Vagina (tissue), 2 donors: ENCODE results near the gene ADGRL1. TPM values are rescaled to one million over a fixed set of nuclear protein-coding genes. Genes with fewer than 3 reads are reported as not detected.

ENCODE experiments used
- DNase-seq, 2 donors: peaks; one replicate each; pipeline ENCODE4 v3.0.0-alpha.2; 2017; ENCODE audit errors: extremely low spot score in 2 of 2
- H3K27ac ChIP-seq: fragments of 200-600 bp; sonication (generic); one replicate; pipeline ENCODE4 v1.5.1; 2019
- H3K27me3 ChIP-seq: fragments of 200-600 bp; sonication (generic); one replicate; pipeline ENCODE4 v1.5.1; 2019
- H3K36me3 ChIP-seq, 2 donors: fragments of 200-600 bp; sonication (generic); one replicate each; pipeline ENCODE4 v1.5.1; 2017 to 2019
- H3K4me1 ChIP-seq: fragments of 200-600 bp; sonication (generic); one replicate; pipeline ENCODE4 v1.5.1; 2019
- H3K4me3 ChIP-seq, 2 donors: fragments of 200-600 bp; sonication (generic); 1 replicate in 1 of 2; 2 replicates in 1 of 2; pipeline ENCODE4 v1.5.1; 2016 to 2019
- H3K9me3 ChIP-seq: fragments of 200-600 bp; sonication (generic); one replicate; pipeline ENCODE4 v1.5.1; 2019
- POLR2A ChIP-seq, 2 donors: fragments of 450-650 bp; IDR thresholded peaks; one replicate each; pipeline ENCODE4 v1.6.1; 2017; ENCODE audit warnings: antibody characterized with exemption in 2 of 2, mild to moderate bottlenecking in 2 of 2, moderate library complexity in 2 of 2
- POLR2AphosphoS5 ChIP-seq, 2 donors: sonication (generic); formaldehyde crosslinking; IDR thresholded peaks; one replicate each; pipeline ENCODE4 v1.9.0; 2017; ENCODE audit warnings: antibody characterized with exemption in 2 of 2, mild to moderate bottlenecking in 2 of 2, low read depth in 1 of 2; ENCODE audit not compliant: insufficient read depth in 1 of 2
- intact Hi-C: fragments of 100-400 bp; cut with DNase I; formaldehyde crosslinking; loops from one replicate; pipeline ENCODE4 v1.15.1; 2023
- total RNA-seq: library from RNA; depleted of rRNA; stranded (reverse); fragments of >200 nt; gene quantifications from one replicate; pipeline ENCODE4 v1.2.3, GENCODE V29; 2016
- TF ChIP-seq, protein P1 (sequence below), 3 experiments: fragments of 450-650 bp in 2 of 3; fragments of 200-600 bp in 1 of 3; sonication (generic) in 1 of 3; IDR thresholded peaks; one replicate each; pipeline ENCODE4 v1.5.1; 2017 to 2019; ENCODE audit warnings: antibody characterized with exemption in 3 of 3, mild to moderate bottlenecking in 2 of 3, moderate library complexity in 2 of 3

ADGRL1 gene
- total RNA-seq, 1 donor from 2014 or later, result 23.3 TPM

- no peaks in the 10 kb centered on the region for H3K9me3 ChIP-seq
- peak overlapping the region; percentile 7 for H3K27ac ChIP-seq
- H3K27me3 ChIP-seq, result no peaks in the 10 kb centered on the region
- H3K4me3 ChIP-seq, result no peak overlapping the region
- peaks cover 0 to 14% of the 10 kb centered on the region in 2 donors for H3K36me3 ChIP-seq
- intact Hi-C loops, result no loop called here
- no peak for DNase-seq
- peaks cover 19% of the 10 kb centered on the region for H3K4me1 ChIP-seq
- TF ChIP-seq POLR2AphosphoS5 (IDR thresholded peaks at IDR 0.05; ENCODE audit: insufficient read depth in 1 of 2, low read depth in 1 of 2) (no peak), POLR2A (IDR thresholded peaks at IDR 0.05) (no peak)
- TF ChIP-seq, protein P1, sequence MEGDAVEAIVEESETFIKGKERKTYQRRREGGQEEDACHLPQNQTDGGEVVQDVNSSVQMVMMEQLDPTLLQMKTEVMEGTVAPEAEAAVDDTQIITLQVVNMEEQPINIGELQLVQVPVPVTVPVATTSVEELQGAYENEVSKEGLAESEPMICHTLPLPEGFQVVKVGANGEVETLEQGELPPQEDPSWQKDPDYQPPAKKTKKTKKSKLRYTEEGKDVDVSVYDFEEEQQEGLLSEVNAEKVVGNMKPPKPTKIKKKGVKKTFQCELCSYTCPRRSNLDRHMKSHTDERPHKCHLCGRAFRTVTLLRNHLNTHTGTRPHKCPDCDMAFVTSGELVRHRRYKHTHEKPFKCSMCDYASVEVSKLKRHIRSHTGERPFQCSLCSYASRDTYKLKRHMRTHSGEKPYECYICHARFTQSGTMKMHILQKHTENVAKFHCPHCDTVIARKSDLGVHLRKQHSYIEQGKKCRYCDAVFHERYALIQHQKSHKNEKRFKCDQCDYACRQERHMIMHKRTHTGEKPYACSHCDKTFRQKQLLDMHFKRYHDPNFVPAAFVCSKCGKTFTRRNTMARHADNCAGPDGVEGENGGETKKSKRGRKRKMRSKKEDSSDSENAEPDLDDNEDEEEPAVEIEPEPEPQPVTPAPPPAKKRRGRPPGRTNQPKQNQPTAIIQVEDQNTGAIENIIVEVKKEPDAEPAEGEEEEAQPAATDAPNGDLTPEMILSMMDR (IDR thresholded peaks at IDR 0.05), result no peak
Observed at GRCh38 chr19:14165990-14166830, 39.8 kb downstream of the ADGRL1 start.

DNA sequence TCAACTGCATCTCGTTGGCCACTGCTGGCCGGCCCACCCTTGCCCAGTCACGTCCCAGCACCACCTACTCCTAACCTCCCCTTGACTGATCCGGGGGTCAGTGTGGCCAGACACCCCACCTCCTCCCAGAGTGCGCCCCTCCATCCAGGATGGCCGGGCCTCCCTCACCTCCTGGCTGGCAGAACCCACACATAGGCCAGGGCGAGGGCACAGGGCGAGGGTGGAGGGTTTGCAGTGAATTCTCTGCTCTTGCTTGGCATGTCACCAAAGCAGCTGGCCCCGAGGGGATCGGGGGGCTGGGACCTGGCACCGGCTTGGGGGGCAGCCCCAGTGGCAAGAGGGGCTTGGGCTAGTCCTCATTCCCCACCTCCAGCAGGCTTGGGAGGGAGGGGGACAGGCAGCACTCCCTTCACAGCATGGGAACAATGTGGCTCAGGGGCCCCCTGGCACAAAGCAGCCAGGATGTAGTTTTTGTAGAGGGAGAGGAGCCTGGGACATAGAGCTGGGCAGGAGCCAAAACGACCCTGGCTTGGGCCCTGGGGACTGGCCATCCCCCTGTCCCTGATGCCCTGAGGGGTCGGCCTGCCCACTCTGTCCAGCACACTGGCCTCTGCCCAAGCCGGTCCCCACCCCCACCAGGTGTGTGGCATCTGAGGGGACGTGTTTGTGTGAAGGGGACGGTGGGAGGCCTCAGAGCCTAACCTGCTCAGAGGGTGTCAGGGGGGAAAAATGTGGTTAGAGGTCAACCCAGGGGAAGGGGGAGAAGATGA lies 41.1 kb downstream of the ADGRL1 start:
- TF ChIP-seq POLR2AphosphoS5 (IDR thresholded peaks at IDR 0.05; ENCODE audit: insufficient read depth in 1 of 2, low read depth in 1 of 2), result no peak
- no peak overlapping the region for H3K4me3 ChIP-seq
- H3K4me1 ChIP-seq, result peaks cover 19% of the 10 kb centered on the region
- no peaks in the 10 kb centered on the region for H3K9me3 ChIP-seq
- no peaks in the 10 kb centered on the region for H3K27me3 ChIP-seq
- intact Hi-C loops, result no loop called here
- no peak overlapping the region for H3K27ac ChIP-seq
- DNase-seq, result no peak
- peaks cover 0 to 6% of the 10 kb centered on the region in 2 donors for H3K36me3 ChIP-seq

GRCh38 chr19:14164082-14164481 lies 41.9 kb downstream of the ADGRL1 start:
- H3K4me3 ChIP-seq, result no peak overlapping the region
- H3K9me3 ChIP-seq, result no peaks in the 10 kb centered on the region

GRCh38 chr19:14162871-14163297 lies 43.1 kb downstream of the ADGRL1 start:
- Histone ChIP-seq H3K4me1 (peaks cover 16% of the 10 kb centered on the region), H3K4me3 (no peak overlapping the region), H3K27me3 (no peaks in the 10 kb centered on the region), H3K9me3 (no peaks in the 10 kb centered on the region), H3K27ac (no peak overlapping the region), H3K36me3 (peaks cover 3 to 14% of the 10 kb centered on the region in 2 donors)
- DNase-seq, result no peak
- TF ChIP-seq POLR2A (IDR thresholded peaks at IDR 0.05) (no peak), POLR2AphosphoS5 (IDR thresholded peaks at IDR 0.05; ENCODE audit: insufficient read depth in 1 of 2, low read depth in 1 of 2) (no peak)
- TF ChIP-seq, protein P1 (IDR thresholded peaks at IDR 0.05), result no peak
- intact Hi-C loops, result no loop called here

More at GRCh38 chr19:14164082-14164481, 41.9 kb downstream of the ADGRL1 start:
- TF ChIP-seq POLR2A (IDR thresholded peaks at IDR 0.05) (no peak), POLR2AphosphoS5 (IDR thresholded peaks at IDR 0.05; ENCODE audit: insufficient read depth in 1 of 2, low read depth in 1 of 2) (no peak)
- TF ChIP-seq, protein P1 (IDR thresholded peaks at IDR 0.05), result no peak
- intact Hi-C loops, result no loop called here
- Histone ChIP-seq H3K4me1 (peaks cover 19% of the 10 kb centered on the region), H3K36me3 (peaks cover 2 to 6% of the 10 kb centered on the region in 2 donors), H3K27me3 (no peaks in the 10 kb centered on the region), H3K27ac (no peak overlapping the region)
- DNase-seq, result no peak

GRCh38 chr19:14161305-14161704 lies 44.7 kb downstream of the ADGRL1 start:
- Histone ChIP-seq H3K4me3 (no peak overlapping the region), H3K27ac (no peak overlapping the region), H3K36me3 (peaks cover 3 to 27% of the 10 kb centered on the region in 2 donors), H3K4me1 (peaks cover under 1% of the 10 kb centered on the region), H3K27me3 (no peaks in the 10 kb centered on the region), H3K9me3 (no peaks in the 10 kb centered on the region)
- DNase-seq, result no peak
- TF ChIP-seq POLR2A (IDR thresholded peaks at IDR 0.05), result no peak
- TF ChIP-seq POLR2AphosphoS5 (IDR thresholded peaks at IDR 0.05; ENCODE audit: insufficient read depth in 1 of 2, low read depth in 1 of 2), result peak in 1 of 2 donors; percentile 4
- intact Hi-C loops, result no loop called here
